Endothelial cell of hepatic sinusoid (primary cell): ENCODE measurements around the gene N4BP2L2.

ENCODE experiments used
- in situ Hi-C: cut with HindIII; loops from 2 replicates; pipeline ENCODE4 v1.10.0; 2017; ENCODE audit warnings: low sequenced_read_pairs

Gene N4BP2L2

DNA sequence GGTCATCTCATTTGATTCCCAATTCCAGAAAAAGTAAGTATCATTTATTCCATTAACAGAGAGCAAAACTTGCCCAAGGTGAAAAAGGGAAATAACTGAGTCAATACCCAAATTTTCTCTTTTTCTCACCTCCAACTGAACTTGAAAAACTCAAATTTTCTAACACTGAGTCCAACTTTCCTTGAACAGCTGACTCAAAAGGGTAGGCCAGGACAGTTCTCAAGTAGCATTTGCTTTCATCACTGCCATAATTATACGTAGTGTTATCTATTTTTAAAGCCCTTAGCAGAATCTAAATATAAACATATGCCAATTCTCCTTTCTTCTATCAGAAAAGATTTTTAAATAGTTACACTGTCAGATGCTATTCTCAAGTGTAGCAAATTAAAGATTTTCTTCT is 3.5 kb downstream of the N4BP2L2 start:
- in situ Hi-C loops, result no loop called here

DNA sequence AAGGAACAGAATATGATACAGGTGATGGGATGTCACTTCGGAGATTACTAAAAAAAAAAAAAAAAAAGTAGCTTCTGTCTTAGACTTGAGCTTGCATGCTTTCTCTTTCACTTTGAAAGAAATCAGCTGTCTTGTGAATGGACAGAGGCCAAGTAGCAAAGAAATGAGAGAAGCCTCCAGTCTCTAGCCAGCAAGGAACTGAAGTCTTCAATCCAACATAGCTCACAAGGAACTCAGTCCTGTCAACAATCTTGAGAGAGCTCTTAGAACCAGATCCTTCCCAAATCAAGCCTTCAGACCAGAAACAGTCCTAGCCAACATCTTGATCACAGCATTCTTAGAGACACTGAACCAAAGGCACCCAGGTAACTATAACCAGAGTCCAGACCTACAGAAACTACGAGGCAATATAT is 7.7 kb downstream of the N4BP2L2 start:
- in situ Hi-C loops, result no loop called here

DNA sequence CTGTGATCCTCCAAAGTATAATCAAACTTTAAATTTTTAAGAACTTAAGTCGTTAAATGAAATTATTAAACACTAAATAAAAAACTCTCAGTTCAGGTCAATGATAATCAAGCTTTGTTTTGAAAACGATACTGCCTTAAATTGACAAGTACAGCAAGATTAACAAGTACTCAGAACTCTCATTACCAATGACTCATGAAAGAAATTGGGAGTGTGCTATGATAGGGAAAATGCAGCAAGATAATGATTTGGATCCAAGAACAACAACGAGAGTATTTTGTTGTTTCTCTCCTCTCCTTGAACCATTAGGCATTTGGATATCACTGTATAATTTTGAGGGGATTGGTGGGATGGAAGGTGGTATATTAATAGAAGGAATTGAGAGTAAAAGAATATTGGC is 10.2 kb downstream of the N4BP2L2 start:
- in situ Hi-C loops, result no loop called here

DNA sequence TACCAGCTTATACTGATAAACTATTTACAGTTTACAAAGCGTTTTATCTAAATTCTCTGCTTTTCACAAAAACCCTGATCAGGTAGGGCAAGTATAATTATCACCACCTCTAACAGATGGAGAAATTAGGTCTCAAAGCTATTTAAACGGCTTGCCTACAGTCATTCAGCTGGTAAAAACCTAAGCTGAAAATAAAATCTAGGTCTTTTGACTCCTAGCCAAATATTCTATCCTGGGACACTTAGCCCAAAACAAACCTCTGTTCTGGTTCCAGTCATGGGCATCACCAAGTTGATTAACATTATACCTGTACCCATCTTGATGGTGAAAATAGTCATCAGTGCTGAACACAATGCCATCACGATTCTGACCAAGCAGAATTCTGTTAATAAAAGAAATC is 11.4 kb downstream of the N4BP2L2 start:
- in situ Hi-C loops, result no loop called here

DNA sequence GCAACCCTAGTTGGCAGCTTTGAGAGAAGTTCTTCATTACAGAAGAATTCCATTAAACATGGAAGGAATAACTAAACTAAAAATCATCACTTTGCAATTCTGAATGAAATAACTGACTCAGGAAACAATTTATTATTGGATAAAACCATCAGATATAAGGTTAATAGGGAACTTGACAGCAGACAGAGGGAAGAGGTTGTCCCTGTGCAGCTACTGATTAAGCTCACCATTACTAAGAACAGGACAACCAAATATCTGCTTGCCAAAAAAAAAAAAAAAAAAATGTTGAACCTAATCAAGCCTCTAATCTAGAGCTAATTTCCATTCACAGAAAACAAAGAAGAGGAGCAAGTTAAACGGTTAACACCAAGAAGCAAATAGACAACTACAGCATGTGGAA is 12.8 kb downstream of the N4BP2L2 start:
- in situ Hi-C loops, result no loop called here

DNA sequence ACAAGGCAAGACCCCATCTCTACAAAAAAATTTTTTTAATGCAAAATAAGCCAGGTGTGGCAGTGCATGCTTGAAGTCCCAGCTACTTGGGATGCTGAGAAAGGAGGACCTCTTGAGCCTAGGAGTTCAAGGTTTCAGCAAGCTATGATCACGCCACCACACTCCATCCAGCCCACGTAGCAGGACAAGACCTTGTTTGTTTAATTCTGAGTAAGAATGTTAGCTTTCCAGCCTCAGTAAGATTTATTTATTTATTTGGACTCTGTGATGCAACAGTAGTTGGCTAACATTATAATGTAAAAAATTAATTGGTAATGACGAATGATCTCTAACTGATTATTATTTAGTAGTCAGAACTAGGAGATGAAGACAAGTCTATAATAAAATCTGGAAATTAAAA is 23.3 kb downstream of the N4BP2L2 start:
- in situ Hi-C loops, result no loop called here

DNA sequence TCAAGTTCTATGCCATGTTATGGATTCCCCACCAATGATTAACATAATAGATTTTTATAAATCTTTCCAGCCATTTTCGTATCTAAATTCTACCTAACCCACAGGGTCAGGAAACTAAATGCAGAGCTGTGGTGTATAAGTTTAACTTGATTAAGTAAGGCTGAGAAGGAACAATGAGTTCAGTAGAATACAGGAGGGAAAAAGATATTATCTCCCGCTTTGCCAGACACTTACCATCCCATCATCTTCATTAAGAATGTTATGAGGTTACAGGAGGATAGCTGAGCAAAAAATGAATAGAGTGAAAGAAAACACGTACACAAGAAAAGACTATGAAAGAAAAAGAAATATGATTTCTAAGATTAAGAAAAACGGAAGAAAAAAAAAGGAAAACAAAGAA is 27.1 kb downstream of the N4BP2L2 start:
- in situ Hi-C loops, result no loop called here

DNA sequence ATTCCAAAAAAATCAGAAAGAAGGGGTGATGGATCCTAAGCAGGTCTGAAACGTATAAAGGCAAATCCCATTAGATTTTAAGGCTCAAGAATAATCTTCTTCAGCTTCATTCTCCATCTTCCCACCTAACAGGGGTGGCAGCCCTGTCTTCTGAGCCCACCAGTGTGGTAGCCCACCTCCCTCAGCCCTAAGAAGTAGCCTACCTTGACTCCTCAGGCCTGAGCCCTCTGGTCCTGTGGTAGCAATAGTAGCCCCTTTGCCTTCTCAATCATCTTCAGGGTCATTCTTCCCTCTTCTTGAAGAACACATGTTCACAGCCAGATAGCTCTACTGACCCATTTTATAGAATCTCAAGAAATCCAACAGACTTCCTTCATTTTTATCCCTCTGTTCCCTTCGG is 33.7 kb downstream of the N4BP2L2 start:
- in situ Hi-C loops, result no loop called here

DNA sequence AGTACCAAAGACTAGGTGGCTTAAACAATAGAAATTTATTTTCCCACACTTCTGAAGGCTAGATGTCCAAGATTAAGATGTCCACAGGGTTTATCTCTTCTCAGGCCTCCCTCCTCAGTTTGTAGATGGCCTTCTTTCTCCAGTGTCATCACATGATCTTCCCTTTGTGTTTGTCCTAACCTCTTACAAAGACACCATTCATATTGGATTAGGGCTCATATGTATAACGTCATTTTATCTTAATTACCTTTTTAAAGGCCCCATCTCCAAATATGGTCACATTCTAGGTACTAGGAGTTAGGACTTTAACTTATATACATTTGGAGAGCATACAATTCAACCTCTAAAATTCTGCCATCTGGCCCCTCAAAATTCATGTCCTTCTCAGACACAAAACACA is 34.3 kb downstream of the N4BP2L2 start:
- in situ Hi-C loops, result no loop called here

DNA sequence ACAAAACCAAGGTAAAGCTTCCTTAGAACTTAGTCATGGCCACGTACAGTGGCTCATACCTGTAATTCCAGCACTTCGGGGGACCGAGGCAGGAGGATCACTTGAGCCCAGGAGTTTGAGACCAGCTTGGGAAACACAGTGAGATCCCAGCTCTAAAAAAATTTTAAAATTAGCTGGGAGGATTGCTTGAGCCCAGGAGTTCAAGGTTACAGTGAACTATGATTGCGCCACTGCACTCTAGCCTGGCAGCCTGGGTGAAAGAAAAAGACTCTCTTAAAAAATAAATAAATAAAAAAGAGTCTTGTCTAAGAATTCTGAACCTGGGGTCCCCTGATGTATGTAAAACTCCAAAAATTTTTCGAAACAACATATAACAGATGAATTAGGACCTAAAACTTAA is 34.9 kb downstream of the N4BP2L2 start:
- in situ Hi-C loops, result no loop called here

DNA sequence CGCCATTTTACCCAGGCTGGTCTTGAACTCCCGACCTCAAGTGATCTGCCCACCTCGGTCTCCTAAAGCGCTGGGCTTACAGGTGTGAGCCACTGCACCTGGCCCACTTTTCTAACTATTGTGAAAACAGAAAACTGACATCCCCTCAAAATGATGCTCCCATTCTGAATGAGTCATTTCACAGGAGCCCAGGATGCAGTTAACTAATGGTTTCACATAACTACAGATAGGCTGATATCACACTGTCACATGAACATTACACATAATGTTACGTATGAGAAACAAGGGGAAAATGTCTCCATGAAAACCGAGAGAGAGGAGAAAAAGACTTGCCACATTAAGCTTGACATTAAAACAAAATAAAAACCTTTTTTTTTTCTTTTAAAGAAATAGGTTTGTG is 37.5 kb downstream of the N4BP2L2 start:
- in situ Hi-C loops, result no loop called here

DNA sequence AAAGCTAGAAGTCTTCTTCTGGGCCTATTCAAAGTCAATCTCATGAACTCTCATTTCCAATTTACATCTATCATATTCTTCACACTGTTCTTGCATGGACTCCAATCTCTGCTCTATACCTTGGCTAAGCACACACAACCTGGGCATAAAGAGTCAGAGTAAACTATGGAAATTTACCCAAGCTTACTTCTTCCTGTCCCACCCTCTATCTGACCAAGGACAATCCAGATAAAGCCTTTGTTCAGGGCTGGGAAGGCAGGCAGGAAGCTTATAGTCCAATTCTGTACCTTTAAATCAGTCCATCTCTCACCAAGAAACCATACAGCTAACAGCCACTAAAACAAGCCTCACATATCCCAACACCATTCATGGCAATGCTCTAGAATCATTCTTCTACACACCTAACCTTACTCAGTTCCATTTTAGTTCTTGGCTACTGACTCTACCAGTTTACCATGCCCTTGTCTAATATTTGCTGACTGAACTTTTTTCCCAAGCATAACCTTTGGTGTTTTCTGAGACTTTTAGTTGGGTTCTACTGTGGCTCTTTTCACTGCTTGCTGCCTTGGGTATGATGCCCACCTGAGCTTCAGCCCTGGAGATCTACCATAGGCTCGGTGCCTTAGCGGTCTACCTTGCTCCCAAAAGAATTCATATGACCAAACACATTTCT is 38.9 kb downstream of the N4BP2L2 start:
- in situ Hi-C loops, result no loop called here

DNA sequence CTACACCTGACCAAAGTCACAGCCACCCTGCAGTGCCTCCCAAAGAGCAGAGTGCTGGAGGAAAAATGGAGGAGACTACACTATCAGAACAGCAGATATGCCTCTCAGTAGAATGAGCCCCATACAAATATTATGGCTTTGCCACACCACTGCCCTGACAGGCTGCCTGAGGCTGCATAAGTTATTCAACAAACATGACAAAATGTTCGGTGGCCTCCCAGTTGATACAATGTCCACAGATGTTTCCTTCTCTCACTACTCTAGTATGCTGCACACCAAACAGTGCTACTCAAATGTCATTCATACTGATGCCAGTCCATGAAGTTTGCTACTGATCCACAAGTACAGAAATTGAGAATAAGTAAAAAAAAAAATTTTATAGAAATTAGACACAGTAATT is 41.0 kb downstream of the N4BP2L2 start:
- in situ Hi-C loops, result no loop called here

DNA sequence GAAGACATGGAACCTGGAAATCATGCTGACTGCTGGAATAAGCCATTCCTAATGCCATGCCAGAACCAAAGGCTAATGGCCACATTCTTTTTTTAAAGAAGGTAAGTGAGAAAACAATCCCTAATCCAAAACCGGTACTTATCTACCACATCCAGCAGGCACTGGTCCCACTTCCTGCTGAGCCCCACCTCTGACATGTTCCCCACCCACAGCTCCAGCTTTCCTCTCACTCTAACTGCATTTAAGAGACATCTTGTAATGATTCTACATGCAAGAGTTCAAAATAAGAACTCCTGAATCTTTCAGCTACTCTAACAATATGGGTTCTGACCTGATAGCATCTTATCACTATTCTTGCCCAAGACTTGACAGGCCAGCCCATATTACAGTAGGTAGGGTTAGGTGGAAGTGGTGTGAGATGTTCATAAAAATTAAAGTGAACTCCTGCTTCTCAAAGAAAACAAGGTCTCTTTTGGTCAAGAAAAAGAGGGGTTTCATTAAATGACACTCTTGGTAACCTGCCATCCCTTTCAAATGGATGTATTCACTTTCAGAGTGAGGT is 41.9 kb downstream of the N4BP2L2 start:
- in situ Hi-C loops, result no loop called here

DNA sequence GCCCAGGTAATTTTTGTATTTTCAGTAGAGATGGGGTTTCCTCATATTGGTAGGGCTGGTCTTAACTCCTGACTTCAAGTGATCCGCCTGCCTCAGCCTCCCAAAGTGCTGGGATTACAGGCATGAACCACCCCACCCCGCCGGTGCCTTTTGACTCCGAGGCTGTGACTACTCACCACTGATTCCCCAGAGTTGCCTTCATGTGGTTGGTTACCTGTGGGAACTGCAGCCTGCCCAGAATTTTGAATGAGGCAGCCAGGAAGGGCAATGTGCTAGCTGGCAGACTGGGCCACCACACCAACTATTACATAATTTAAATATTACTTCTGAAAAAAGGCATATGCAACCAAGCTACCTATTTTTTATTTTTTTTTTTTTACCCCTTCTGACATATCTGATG is 42.8 kb downstream of the N4BP2L2 start:
- in situ Hi-C loops, result no loop called here

DNA sequence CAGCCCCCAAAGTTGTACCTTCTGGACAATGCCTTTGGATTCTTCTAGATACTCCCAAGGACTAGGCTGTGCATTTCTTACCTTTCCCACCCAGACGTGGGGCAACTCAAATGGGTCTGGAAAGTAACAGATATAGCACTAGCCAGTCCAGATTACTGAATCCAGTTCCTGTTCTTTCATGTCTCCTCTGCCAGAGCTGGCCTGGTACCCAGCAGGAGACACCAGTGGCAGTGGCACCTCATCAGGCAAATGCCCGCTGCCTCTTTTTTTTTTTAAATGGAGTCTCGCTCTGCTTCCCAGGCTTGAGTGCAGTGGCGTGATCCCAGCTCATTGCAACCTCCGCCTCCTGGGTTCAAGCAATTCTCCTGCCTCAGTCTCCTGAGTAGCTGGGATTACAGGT is 43.2 kb downstream of the N4BP2L2 start:
- in situ Hi-C loops, result no loop called here

DNA sequence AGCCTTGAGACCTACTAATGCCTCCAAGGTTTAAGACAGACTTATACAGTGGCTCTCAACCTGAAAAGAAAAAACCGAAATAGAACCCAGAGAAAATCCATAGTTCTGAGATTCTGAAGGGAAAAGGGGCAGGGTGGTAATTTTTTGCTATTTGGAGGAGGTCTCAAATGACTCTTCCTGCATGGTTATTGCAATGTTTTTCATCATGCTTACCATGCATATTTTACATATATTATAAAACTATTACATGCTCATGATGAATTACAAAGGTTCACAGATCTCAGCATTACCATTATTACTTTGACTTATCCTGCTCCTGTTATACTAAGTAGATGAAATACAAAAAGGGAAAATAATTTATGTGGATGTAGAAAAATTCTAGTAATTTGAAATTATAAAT is 47.6 kb downstream of the N4BP2L2 start:
- in situ Hi-C loops, result no loop called here

DNA sequence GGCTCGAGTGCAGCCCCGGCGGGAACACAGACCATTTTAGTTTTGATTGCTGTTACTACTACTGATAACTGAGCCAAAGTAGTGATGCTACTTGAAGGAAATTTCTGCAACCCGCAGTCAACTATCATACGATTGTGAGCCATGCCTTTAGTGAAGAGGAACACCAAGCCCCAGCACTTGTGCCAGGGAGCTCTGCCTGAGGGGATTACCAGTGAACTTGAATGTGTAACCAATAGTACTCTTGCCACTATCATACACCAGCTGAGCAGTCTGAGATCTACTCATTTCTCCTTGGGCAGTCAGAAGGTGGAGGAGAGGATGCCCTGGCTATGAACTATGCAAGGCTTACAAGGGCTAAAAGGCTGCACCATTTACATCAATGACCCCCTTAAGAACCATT is 61.7 kb downstream of the N4BP2L2 start:
- in situ Hi-C loops, result no loop called here

DNA sequence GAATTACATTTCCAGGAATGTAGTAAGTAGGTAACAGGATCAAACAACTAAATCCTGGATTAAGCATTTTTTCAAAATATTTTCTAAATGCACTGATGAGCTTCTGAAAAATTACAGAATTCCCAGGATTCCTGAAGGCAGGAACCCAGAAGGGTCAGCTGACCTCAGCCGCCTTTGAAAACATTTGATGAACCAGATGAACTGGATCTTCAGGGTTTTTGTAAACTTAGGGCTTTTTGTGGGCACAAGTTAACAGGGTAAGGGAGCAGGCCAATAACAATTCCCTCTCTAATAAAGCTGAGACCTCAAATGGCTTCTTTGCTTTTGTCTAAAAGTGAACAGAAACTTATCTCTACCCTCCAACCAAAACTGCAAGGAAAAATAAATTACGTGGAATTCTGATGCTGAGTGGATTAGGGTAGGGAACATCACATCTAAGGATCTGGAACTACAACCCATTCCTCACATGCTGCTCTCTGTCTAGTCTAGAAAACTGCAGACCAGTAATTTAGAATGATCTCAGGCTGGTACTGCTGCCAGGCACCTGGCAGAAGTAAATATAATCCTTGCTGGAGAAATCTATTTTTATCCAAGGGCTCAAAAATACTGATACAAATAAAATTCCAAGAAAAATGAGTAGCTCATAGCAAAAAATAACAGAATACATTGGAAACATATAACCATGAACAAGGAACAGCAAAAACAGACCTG is 62.4 kb downstream of the N4BP2L2 start:
- in situ Hi-C loops, result no loop called here

DNA sequence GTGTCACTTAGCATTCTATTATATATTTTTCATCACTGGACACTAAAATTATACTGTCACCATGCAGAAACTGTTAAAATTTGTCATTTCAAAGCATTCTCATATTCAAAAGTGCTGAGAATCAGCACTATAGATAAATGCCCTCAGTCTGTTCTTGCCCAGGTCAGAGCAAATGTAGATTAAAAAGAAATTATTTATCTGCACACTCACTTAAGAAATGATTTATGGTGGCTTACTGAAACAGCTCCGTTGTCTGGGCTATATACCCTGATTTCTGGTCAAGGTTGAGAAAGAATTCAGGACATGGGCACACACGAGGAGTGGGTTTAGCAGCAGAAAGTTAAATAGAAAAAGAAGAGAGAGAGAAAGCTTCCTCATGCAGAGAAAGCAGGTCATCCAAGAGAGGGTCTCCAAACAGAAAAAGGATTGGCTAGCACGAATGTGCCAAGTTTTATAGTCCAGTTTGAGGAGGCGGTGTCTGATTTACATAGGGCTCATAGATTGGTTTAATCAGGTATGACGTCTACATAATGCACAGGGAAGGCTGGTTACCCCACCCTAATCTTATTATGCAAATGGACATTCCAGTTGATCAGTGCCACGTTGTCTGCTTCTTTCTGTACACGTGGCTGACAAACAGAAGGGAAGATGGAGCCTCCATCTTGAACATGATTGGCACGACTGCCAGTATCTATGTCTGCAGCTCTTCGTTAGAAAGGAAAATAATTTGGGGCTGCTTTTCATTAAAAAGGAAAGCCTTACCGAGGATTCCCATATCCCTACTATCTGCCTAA is 63.4 kb downstream of the N4BP2L2 start:
- in situ Hi-C loops, result no loop called here

DNA sequence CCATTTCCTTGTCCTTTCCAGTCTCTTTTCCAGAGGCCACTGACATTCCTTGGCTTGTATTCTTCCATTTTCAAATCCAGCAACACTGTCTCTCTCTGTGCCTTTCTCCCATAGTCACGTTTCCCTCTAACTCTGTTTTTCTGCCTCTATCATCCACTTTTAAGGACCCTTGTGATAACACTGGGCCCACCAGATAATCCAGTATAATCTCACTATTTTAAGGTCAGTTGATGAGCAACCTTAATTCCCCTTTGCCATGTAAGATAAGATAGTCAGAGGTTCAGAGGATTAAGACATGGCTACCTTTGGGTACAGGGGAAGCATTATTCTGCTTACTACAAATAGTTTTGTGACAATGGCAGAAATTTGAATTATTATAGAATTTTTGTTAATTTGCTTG is 64.9 kb downstream of the N4BP2L2 start:
- in situ Hi-C loops, result no loop called here

DNA sequence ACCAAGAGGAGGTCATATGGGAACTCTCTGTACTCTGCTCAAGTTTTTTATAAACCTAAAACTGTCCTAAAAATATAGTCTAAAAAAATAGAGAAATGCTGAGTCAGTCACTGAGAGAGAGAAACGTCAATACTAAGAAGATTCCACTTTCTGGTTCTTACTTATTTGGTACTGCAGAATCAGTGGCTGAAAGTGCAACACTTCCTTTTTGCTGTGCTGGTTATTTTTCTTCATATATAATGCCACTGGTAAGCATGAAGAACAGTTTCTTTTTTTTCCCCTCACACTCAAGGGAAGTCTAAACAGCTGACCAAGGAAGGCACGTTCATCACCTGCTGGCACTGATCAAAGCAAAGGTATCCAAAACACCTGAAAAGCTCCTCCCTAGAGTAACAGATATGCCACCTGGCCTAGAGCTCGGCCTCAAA is 66.4 kb downstream of the N4BP2L2 start:
- in situ Hi-C loops, result no loop called here
